Brain microvascular endothelial cell (primary cell): ENCODE measurements around the gene ZNF485.
"Not testable (repeated sequence)": the region's sequence is repeated elsewhere in the genome, so short reads cannot be mapped to it uniquely, and the experiment has no call there.

ENCODE experiments used
- DNase-seq: peaks from one replicate; pipeline ENCODE4 v3.0.0-alpha.2; 2020
- H3K27ac ChIP-seq: fragments of 250-450 bp; sonication (Bioruptor Pico); 2 replicates; pipeline ENCODE4 v1.5.1; 2020; ENCODE audit warnings: mild to moderate bottlenecking, moderate library complexity
- H3K27me3 ChIP-seq: fragments of 250-450 bp; sonication (Bioruptor Pico); replicated peaks from 2 replicates; pipeline ENCODE4 v1.5.1; 2020; ENCODE audit warnings: mild to moderate bottlenecking
- H3K36me3 ChIP-seq: fragments of 250-450 bp; sonication (Bioruptor Pico); replicated peaks from 2 replicates; pipeline ENCODE4 v1.5.1; 2020; ENCODE audit warnings: mild to moderate bottlenecking
- H3K4me3 ChIP-seq: 2 replicates; pipeline ENCODE4 v1.5.1; 2011; ENCODE audit warnings: low read depth, mild to moderate bottlenecking, control low read depth, low read length, moderate library complexity
- in situ Hi-C: cut with HindIII; loops from 2 replicates; pipeline ENCODE4 v1.10.0; 2017; ENCODE audit warnings: low sequenced_read_pairs, low pct_ligation_motif_present
- TF ChIP-seq, protein P1 (sequence below): IDR thresholded peaks from 2 replicates; pipeline ENCODE4 v1.5.1; 2011; ENCODE audit warnings: low read depth, mild to moderate bottlenecking, moderate library complexity, low read length, control low read depth, inconsistent platforms; ENCODE audit errors: missing control alignments

The ZNF485 gene

GRCh38 chr10:43628956-43629355, 22.7 kb downstream of the ZNF485 start:
- H3K36me3 ChIP-seq, result no peaks in the 10 kb centered on the region
- in situ Hi-C loops, result no loop called here
- no peaks in the 10 kb centered on the region for H3K27me3 ChIP-seq
- H3K27ac ChIP-seq, result no peak overlapping the region
- H3K4me3 ChIP-seq, result no peak overlapping the region
- TF ChIP-seq, protein P1, sequence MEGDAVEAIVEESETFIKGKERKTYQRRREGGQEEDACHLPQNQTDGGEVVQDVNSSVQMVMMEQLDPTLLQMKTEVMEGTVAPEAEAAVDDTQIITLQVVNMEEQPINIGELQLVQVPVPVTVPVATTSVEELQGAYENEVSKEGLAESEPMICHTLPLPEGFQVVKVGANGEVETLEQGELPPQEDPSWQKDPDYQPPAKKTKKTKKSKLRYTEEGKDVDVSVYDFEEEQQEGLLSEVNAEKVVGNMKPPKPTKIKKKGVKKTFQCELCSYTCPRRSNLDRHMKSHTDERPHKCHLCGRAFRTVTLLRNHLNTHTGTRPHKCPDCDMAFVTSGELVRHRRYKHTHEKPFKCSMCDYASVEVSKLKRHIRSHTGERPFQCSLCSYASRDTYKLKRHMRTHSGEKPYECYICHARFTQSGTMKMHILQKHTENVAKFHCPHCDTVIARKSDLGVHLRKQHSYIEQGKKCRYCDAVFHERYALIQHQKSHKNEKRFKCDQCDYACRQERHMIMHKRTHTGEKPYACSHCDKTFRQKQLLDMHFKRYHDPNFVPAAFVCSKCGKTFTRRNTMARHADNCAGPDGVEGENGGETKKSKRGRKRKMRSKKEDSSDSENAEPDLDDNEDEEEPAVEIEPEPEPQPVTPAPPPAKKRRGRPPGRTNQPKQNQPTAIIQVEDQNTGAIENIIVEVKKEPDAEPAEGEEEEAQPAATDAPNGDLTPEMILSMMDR, result no peak
- DNase-seq, result no peak

DNA sequence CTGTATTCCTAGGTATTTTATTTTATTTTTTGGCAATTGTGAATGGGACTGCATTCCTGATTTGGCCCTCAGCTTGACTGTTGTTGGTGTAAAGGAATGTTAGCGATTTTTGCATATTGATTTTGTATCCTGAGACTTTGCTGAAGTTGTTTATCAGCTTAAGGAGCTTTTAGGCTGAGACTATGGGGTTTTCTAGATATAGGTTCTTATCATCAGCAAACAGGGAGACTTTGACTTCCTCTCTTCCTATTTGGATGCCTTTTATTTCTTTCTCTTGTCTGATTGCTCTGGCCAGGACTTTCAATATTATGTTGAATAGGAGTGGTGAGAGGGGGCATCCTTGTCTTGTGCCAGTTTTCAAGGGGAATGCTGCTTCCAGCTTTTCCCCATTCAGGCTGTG, 29.6 kb downstream of the ZNF485 start:
- H3K27ac ChIP-seq, H3K27me3 ChIP-seq, DNase-seq, H3K4me3 ChIP-seq, in situ Hi-C loops, H3K36me3 ChIP-seq: not testable (repeated sequence)

GRCh38 chr10:43640603-43641002, 34.4 kb downstream of the ZNF485 start:
- Histone ChIP-seq H3K27ac (no peak overlapping the region), H3K27me3 (no peaks in the 10 kb centered on the region), H3K36me3 (peaks cover 24% of the 10 kb centered on the region), H3K4me3 (no peak overlapping the region)
- TF ChIP-seq, protein P1, result no peak
- no peak for DNase-seq
- in situ Hi-C loops, result no loop called here

GRCh38 chr10:43644252-43644651, 38.0 kb downstream of the ZNF485 start:
- Histone ChIP-seq H3K36me3 (peaks cover 25% of the 10 kb centered on the region), H3K27ac (no peak overlapping the region), H3K4me3 (no peak overlapping the region), H3K27me3 (no peaks in the 10 kb centered on the region)
- no peak for DNase-seq
- TF ChIP-seq, protein P1, result no peak
- in situ Hi-C loops, result no loop called here

DNA sequence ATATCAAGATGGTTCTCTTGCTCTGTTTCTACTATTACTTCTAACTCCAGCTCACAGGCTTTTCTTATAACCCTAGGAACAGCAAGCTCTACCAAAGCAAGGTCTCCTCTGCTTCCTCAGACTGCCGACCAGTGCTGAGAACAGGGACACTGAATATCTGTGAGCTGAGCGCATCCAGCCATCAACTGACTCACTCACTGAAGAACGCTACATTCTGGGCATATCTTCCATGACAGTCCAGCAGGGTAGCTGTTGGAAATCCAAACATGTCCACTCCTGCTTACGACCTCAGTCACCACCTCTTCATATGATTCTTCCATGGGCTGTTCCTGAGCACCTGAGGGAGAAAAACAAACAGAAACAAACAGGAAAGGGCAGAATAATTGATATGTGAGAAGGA, 39.6 kb downstream of the ZNF485 start:
- in situ Hi-C loops, result no loop called here
- H3K27me3 ChIP-seq, result no peaks in the 10 kb centered on the region
- no peak for DNase-seq
- no peak overlapping the region for H3K4me3 ChIP-seq
- peaks cover 25% of the 10 kb centered on the region for H3K36me3 ChIP-seq
- TF ChIP-seq, protein P1, result no peak
- no peak overlapping the region for H3K27ac ChIP-seq

- peaks cover 25% of the 10 kb centered on the region for H3K36me3 ChIP-seq
- in situ Hi-C loops, result no loop called here
- no peaks in the 10 kb centered on the region for H3K27me3 ChIP-seq
- TF ChIP-seq, protein P1, result no peak
- DNase-seq, result no peak
- H3K4me3 ChIP-seq, result no peak overlapping the region
- no peak overlapping the region for H3K27ac ChIP-seq
Measured at GRCh38 chr10:43647576-43647975, 41.3 kb downstream of the ZNF485 start.
